Activated CD4-positive, alpha-beta T cell treated with anti-CD3 and anti-CD28 coated beads for 48 hours (primary cell): ENCODE data around the gene TTC32.

ENCODE experiments used
- DNase-seq: peaks from one replicate; pipeline ENCODE4 v3.0.0-alpha.2; 2020

TTC32 gene

DNA sequence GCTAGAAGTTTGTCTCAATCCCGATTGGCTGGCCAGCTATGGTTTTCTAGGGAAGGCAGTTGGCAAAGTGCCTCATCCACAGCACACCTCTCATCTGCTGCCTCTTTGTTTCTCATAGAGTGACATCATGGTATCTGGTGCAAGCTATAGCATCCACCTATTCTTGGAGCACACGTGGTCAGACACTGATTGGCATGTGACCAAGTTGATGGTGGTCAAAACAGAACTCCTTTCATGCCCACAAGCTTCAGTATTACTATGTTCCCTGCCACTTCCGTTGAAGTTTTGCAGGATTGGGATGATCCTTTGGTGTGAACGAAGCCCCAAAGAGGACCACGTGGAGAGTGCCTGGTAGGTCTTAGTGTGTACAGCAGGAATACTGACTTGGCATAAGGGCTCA lies 28.8 kb downstream of the TTC32 start:
- DNase-seq = no peak

GRCh38 chr2:19872302-19872701 lies 29.5 kb downstream of the TTC32 start:
- DNase-seq = no peak

DNA sequence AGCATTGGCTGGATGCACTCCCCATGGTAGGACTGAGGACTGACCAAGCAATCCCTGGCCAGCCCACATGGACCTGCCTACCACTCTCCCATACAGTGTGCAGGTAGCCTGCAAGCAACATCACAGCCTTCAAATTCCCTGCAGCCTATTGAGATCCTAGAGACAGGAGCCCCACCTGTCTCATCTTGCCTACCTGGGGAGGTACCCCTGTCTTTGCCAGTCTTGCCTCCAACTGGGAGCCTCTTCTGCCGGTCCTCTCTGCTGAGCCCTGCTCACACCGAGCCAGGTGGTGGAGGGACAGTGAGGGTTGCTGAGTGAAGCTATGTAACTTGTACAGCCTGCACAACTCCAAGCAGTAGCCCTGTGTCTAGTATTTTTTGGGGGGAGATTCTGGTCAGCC lies 29.9 kb downstream of the TTC32 start:
- no peak for DNase-seq

GRCh38 chr2:19870792-19871191 lies 31.0 kb downstream of the TTC32 start:
- no peak for DNase-seq

- DNase-seq = peak; percentile 67
These were observed 32.8 kb downstream of the TTC32 start for GRCh38 chr2:19868701-19869580.

GRCh38 chr2:19868224-19868623 lies 33.6 kb downstream of the TTC32 start:
- no peak for DNase-seq

DNA sequence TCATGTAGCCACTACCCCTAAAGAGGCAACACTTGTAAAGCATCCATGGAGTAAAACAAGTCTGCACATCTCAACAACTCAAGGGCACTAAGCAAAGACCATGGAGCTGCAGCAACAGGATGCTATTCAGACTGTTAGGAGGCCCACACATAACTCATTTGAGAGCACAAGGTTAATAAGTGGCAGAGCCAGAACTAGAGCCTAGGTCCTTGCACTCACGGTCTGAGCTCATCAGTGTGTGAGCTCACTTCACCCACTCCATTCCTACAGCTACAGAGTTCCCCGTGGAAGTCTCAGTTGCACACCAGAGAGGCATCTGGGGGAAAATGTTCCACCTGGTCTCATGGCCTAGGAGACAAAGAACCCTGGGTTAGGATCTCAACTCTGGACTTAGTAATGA lies 35.0 kb downstream of the TTC32 start:
- DNase-seq = no peak

DNA sequence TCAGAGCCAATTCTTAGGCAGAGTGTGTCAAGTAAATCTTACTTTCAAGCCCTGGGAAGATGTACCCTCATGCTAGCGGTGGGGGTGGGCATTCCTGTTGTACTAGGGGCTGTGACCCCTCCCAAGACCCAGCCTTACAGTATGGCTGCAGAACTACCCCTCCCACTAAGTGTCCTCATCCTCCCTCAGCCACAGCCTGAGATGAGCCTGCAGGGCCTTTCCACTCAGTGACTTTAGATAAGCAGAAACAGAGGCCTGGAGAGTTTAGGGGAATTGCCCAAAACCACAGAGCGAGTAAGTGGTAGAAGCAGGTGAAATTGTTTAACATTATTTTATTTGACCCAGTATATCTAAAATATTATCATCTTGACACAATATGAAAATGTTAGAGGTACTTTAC lies 36.6 kb downstream of the TTC32 start:
- no peak for DNase-seq

DNA sequence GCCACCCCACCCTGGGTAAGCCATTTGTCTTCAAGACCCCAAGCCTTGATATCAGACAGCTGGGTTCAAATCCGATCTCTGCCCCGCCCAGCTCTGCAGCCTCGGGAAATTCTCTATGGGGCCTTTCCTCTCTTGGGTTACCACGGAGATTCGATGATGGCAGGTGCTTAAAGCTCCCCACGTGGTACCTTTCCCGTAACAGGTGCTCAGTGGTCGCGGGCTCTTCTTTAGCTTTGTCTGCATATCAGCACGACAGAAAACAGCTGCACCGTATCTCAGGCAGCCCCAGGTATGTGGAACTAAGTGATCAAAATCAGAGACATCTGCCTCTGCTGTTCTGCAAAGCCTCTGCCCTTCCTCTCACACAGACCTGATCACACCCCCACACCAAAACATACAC lies 37.4 kb downstream of the TTC32 start:
- no peak for DNase-seq

GRCh38 chr2:19863303-19864041 lies 38.3 kb downstream of the TTC32 start:
- DNase-seq = peak; percentile 76

- no peak for DNase-seq
These were observed 40.0 kb downstream of the TTC32 start for GRCh38 chr2:19861813-19862212.

DNA sequence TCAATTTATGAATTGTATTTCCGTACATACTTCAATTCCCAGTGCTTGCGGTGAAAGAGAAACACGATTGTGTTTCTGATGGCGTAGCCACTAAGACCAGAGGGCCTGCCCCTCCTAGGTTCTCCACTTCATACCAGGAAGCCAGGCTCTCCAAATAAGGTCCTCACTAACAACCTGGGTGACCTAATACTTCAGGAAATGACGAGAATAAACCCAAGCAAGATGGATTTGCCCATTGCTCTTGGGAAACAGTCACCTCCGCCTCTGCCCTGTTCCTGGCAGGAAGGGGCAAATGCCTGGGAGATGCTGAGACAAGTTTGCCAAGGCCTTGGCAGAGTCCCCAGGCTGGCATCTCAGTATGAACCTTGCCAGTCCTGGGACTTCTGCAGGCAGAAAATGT lies 41.8 kb downstream of the TTC32 start:
- no peak for DNase-seq

- no peak for DNase-seq
These were observed 42.2 kb downstream of the TTC32 start for GRCh38 chr2:19859565-19859964.

- no peak for DNase-seq
These were observed 44.0 kb downstream of the TTC32 start for GRCh38 chr2:19857806-19858205.

DNA sequence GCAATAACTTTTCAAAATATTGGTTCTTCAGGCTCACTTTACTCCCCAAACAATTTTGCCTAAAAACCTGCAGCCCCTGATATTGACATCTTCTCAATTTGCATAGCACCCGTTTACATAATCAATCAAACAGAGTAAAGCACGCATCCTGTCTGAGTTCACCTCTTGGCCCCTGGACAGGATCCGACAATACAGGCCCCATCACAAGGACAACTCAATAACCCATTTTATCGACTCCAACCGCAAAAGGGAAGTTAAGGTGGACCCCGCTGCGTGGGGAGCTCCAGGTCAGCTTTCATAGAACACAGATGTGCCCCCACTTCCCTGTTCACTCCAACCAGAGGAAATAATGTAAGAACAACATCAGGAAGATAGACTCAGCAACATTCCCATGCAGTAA lies 44.7 kb downstream of the TTC32 start:
- no peak for DNase-seq

DNA sequence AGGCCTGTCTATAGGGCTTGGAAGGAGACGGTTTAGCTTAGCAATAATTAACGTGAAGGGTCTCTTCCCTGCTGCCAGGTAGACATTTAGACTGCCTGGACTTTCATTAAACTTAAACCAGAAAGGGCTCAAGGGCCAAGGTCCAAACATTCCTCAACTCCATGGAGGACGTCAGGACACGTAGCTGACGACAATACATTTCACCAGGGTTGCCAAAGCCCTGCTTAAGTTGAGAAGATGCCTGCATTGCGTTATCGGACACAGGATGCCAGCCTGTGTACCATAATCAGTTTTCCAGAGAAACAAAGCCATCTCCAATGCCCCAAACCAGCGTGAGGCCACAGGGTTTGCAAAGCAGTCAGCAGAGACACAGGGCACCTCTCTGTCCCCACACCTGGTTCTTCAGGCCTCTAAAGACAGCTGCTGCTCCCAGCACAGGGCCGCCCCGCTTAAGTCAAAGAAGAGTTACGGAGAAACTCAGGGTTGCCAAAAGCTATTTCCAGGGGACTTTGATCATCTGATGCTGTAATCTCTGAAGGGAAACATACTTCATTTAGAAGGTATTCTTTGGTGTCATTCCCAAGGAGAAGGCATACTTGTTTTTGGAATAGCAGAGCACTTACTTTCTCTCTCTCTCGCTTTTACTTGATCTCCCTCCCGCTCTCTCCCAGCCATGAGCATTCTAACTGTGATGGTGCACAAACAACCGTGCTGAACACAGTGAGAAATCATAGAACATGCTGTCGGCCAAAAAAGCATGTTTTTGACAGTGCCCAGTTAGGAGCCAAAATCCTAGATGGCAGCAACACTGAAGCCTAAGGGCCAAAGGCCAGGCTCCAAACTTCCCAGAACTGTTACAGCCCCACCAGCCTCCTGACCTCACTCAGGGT lies 46.0 kb downstream of the TTC32 start:
- no peak for DNase-seq

DNA sequence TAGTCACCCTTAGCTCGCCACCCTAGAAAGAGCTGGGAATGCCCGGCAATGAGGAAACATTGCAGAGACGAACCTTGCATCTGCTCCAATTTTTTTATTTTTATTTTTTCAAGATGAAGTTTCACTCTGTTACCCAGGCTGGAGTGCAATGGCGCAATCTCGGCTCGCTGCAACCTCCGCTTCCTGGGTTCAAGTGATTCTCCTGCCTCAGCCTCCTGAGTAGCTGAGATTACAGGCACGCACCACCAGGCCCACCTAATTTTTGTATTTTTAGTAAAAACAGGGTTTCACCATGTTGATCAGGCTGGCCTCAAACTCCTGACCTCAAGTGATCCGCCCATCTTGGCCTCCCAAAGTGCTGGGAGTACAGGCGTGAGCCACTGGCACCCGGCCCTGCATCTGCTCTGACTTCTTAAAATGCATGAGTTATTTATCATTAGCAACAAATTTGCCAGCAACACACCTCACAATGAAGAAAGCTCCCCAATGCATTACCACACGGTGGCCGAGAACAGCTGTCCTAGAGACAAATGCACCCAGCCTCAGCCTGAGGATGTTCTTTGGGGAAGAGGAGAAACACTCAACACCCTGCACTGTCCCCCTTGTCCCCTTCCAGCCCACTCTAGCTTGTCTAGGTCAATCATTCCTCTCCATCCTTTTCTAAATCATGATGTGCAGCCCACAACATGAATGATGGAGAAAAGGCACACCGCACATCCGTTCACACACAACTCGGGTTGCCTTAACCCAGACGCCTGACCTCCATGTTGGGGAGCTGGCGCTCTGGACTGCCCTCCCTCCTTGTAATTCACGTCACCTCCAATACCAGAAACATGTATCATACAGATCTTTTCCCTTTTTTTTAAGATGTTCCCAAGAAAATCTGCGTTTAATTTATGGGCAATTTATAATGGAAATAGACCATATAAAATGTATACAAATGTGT lies 46.9 kb downstream of the TTC32 start:
- no peak for DNase-seq

- DNase-seq = no peak
These were observed 50.6 kb downstream of the TTC32 start for GRCh38 chr2:19851116-19851695.

DNA sequence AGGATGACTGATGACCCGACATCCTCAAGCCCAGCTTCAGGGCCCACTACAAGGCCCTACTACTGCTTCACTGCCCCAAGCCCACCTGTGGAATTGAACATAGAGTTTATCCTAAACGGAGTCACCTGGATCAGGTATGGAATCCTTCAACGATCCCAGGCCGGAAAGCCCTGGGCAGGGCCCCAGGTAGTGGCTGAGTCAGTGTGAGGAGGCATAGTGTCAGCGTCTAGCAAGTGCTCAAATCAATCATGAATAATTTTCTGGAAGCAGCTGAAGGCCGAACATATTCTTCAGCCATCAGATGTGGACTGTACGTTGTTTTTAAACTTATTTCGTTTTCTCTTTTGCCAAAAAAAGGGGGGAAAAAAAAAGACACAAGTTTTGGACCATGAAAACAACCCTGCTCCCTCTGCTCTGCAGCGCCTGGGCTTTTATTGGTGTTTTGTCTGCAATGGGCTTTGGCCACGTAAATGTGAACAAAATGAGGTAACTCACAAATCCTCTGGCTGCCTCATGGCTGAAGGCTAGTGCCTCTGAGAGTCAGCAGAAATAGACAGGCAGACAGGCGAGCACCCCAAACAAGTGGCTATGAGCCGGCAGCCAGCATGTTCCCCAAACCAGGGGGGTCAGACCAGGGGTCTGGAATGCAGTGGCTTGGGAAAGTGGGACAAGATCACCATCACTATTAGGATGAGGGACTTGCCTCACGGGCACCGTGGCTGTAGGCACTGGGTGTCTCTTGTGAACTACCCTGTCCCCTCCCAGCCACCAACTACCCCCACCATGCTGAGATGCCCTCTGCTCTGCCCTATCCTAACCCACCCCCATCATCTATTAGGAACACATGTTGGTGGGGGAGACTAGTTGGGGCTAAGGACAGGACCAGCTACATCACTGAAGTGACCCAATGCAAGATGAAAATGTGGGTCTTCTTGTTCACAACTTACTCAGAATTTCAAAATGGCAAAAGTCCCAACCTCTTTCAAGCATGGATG lies 51.4 kb downstream of the TTC32 start:
- no peak for DNase-seq

DNA sequence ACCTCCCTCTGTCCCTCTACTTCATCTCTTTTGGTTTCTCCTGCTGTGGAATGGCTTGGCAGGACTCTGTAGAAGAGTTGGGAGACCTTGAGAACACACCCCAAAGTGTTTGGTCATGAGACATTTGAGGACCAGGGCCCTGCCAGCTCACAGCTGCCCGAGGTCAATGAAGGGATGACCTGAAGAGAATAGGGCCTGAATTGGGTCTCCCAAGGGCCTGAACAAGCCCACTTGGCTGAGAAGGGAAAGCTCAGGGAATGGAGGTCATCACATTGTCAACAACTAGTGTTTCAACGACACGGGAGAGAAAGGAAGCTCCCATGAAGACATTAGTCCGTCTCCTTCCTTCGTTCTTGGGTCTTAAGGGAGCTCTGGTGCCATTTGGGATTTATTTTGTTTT lies 52.8 kb downstream of the TTC32 start:
- no peak for DNase-seq
